GM18907 (cell line): ENCODE data around the gene FARP1.

Experiments
- ATAC-seq: cut with Tn5 transposase; IDR thresholded peaks from one replicate; pipeline ENCODE4 v1.9.1; 2021; ENCODE audit warnings: mild to moderate bottlenecking, moderate library complexity; ENCODE audit not compliant: unreplicated experiment

The FARP1 gene

DNA sequence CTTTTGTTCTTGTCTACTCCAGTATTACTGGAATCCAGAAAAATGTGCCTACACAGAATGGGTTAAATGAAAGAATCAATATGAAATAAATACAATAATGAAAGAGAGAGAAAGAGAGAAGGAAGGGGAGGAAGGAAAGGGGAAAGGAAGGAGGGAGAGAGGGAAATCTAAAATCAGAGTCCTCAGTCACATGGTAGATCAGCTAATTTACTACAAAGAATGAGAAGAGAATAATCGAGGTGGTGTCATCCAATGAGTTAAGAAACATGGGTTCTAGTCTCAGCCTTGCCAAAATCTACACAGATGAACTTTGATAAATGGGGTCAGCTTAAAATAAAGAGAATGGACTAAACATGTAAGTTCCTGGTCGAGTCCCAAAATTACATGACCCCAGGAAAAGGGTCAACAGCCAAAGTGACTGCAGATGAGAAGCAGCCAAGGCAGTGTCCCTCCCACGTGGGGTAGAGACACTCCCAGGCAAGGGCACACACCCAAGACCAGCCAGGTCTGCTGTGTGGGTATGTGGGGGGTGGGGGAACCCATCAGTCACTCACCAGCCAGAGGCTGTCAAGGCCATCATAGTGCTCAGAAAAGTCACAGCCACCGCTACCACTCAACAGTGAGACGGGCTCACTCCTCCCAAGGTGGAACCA, 330.4 kb downstream of the FARP1 start:
- no peak for ATAC-seq

DNA sequence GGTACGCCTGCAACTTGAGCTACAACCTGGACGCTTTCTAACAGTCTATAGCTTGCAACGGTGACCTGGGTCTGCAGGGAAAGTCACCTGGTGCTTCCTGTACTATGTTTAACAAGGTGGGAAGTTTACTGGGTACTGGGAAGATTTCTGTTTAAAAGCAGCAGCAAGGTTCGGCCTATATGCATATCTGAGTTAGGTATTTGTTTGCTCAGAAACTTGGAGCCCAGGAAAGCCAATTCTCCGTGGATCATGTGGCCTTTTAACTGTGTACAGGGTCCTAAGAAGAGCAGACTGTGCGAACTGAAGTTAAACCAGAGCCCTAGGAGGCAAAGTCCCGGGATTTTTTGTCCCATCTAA, 330.9 kb downstream of the FARP1 start:
- ATAC-seq = no peak

GRCh38 chr13:98474292-98474691, 331.4 kb downstream of the FARP1 start:
- no peak for ATAC-seq

- ATAC-seq = no peak
These were observed 331.9 kb downstream of the FARP1 start for GRCh38 chr13:98474761-98475160.

- ATAC-seq = no peak
These were observed 332.6 kb downstream of the FARP1 start for GRCh38 chr13:98475522-98475921.

DNA sequence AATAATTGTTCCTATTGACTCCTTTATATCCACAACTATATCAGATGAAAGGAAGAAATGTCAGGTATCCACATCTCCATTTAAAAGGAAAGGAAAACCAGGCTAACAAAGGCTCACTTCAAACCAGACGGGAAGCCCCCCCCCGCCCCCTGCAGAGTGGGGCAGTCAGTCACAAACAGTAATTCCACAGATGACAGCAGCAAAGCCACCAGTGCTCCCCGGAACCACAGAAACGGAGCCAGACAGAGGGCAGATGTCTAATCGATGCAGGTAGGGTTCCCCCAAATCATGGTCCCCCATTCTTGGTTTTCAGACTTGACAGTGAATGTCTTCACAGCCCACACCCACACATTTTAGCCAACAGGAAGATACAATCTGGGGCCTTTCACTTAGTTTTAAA, 333.2 kb downstream of the FARP1 start:
- peak; percentile 50 for ATAC-seq

GRCh38 chr13:98476538-98476966, 333.7 kb downstream of the FARP1 start:
- ATAC-seq = peak; percentile 92

DNA sequence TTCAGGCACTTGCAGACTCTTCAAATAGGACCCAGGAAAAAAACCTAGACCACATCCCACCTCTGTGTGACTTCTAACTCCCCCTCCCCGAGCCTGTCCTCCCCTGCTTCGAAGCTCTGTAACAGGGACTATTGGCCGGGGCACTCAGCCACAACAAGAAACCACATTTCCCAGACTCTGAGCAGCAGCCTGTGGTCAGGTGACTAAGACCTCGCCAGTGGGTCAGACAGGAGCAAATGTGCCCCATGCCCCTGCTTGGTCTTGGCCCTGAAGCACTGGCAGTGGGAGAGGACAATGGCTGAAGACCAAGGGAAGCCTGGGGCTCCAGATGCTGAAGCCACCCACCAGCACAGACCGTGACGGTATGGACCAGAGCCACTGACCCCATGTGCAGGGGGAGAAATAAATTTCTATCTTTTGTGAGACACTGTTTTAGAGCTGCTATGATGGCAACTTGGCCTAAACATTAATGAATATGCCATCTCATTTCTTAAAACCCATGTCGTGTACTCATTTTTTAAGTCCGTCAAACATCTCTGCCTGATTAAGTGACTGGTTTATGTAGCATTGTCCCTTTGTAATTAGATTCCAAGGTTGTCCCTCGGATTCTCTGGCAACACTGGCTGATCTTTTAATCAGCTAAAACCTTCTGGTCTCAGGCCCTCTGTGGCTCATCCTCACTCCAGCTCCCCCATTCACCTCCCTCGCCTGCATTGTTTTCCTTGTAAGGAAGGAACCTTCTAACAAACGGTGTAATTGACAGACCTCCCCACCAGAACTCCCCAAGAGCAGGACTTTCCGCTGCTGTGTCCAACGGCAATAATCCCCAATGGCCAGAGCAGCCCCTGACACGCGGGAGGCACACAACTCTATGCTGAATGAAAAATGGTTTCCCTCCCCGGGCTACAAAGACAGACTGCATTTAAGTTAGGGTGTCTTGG, 335.6 kb downstream of the FARP1 start:
- ATAC-seq = peak; percentile 54

GRCh38 chr13:98479496-98480003, 336.7 kb downstream of the FARP1 start:
- no peak for ATAC-seq

DNA sequence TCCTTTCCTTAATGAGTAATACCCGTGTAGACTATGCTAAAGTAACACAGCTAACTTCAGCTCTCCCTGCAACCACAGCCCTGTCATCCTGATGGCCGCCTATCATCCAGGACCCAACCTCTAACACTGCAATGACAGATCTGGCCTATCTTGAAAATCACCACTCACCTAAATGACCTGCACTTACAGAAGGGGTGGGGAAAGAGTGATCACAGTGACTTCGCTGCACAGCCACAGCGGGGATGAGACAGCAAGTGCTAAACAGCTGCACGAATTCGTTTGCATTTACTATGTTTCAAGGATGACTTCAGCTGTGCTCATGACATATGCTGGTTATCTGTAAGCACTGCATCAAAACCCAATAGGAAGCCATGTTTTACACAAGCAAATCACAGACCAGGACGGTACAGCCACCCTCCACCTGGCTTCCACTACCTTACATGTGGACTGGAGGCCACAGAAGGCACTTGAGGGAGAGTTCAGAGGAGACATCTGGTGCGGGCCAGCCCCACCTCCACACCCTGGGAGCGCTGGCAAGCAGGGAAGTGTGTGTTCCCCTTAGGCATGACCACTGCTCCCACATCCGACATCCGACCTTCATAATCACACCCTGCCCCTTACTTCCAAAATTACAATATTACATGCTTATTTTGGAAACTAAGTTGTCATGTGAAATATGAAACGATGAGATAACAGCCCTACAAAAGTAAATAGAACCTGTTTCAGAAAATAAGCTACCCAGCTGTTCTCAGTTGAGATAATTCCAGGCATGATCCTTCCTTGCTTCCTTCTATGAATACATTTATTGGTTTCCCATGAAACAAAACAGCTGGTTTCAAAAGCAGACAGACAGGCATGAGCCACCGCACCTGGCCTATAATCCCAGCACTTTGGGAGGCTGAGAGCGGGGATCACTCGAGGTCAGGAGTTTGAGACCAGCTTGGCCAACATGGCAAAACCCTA, 338.3 kb downstream of the FARP1 start:
- ATAC-seq = peak; percentile 28

GRCh38 chr13:98482476-98483444, 339.9 kb downstream of the FARP1 start:
- ATAC-seq = no peak

GRCh38 chr13:98483601-98484288, 340.9 kb downstream of the FARP1 start:
- no peak for ATAC-seq

GRCh38 chr13:98484289-98485219, 341.7 kb downstream of the FARP1 start:
- ATAC-seq = peak; percentile 44

GRCh38 chr13:98485561-98485960, 342.7 kb downstream of the FARP1 start:
- ATAC-seq = no peak

GRCh38 chr13:98486412-98486811, 343.5 kb downstream of the FARP1 start:
- no peak for ATAC-seq

GRCh38 chr13:98487016-98487415, 344.1 kb downstream of the FARP1 start:
- no peak for ATAC-seq

DNA sequence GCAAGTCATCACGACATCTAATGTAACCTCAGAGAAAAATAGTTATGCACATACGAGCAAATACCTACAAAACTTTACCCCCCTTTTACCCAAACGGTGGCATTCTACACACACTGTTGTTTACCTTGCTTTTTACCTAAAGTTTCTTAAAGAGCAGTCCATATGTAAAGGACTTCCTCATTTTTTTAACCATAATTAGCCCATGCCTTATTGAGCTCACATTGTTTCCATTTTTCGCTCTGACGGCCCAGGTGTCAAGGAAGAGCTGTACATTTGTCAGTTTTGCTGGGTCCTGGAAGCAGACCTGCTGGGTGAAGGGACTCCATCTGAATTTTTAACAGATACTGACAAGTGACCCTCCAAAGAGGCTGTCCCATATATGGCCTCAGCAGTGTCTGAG, 344.6 kb downstream of the FARP1 start:
- no peak for ATAC-seq

GRCh38 chr13:98488736-98489135, 345.8 kb downstream of the FARP1 start:
- peak; percentile 58 for ATAC-seq
